K562 (cell line): Measurements from ENCODE around the gene KIRREL1. TPM values are rescaled to one million over a fixed set of nuclear protein-coding genes. Genes with fewer than 3 reads are reported as not detected.
A peak's percentile ranks its signal among the peaks of the same experiment; 100 is the strongest.

Source experiments
- BCOR ChIP-seq: fragments of 450-650 bp; IDR thresholded peaks from 2 replicates; pipeline ENCODE4 v1.6.1; 2016
- CXXC5 ChIP-seq: fragments of 250-450 bp; sonication (Bioruptor Pico); IDR thresholded peaks from 2 replicates; pipeline ENCODE4 v1.8.0; 2022; ENCODE audit warnings: inconsistent platforms, mild to moderate bottlenecking, moderate library complexity
- MAZ ChIP-seq, 2 experiments: fragments of 450-650 bp in 1 of 2; sonication (generic) in 1 of 2; formaldehyde crosslinking; IDR thresholded peaks in 1 of 2; conservative IDR thresholded peaks in 1 of 2; 2 replicates each; pipeline versions ENCODE4 v1.4.0 to v1.5.0; 2020; ENCODE audit warnings: mild to moderate bottlenecking in 1 of 2, missing genetic modification reagents in 1 of 2
- MIER1 ChIP-seq: fragments of 450-650 bp; IDR thresholded peaks from 2 replicates; pipeline ENCODE4 v1.6.1; 2016; ENCODE audit warnings: antibody characterized with exemption, mild to moderate bottlenecking, low read depth
- PHF8 ChIP-seq: fragments of 200-600 bp; sonication (generic); IDR thresholded peaks from 2 replicates; pipeline ENCODE4 v1.6.1; 2012; ENCODE audit warnings: mixed run types, mild to moderate bottlenecking, inconsistent platforms, low read length, moderate library complexity, borderline replicate concordance
- SMARCA4 ChIP-seq: fragments of 450-650 bp; IDR thresholded peaks from 2 replicates; pipeline ENCODE4 v1.6.1; 2016
- ZNF263 ChIP-seq: sonication (generic); formaldehyde crosslinking; IDR thresholded peaks from 2 replicates; pipeline ENCODE4 v1.8.0; 2022; ENCODE audit warnings: mild to moderate bottlenecking, missing genetic modification reagents, borderline replicate concordance
- ZNF707 ChIP-seq: fragments of 250-450 bp; sonication (Bioruptor Pico); conservative IDR thresholded peaks from 2 replicates; pipeline ENCODE4 v1.8.0; 2022; ENCODE audit warnings: inconsistent platforms, mild to moderate bottlenecking, moderate library complexity
- polyA plus RNA-seq, 8 experiments: library from polyadenylated mRNA; depleted of rRNA in 4 of 8; stranded (reverse) in 5 of 8; unstranded in 3 of 8; fragments of >200 nt; fragmentation: Nextera tagmentation in 2 of 8; fragmentation: Illumina TruSeq in 1 of 8; extraction: Ambion mirVana in 2 of 8; extraction: Trizol in 1 of 8; gene quantifications; 2 replicates each; pipeline versions ENCODE4 v1.2.1 to v1.2.3, GENCODE V29; 2011 to 2014; ENCODE audit warnings: inconsistent platforms in 1 of 8, missing spikeins in 1 of 8
- total RNA-seq, 7 experiments: library from RNA; depleted of rRNA in 6 of 7; stranded (reverse); fragments of >200 nt in 6 of 7; fragmentation: Illumina TruSeq in 2 of 7; extraction: Trizol in 2 of 7; gene quantifications; 2 replicates each; pipeline versions ENCODE4 v1.2.1 to v1.2.3, GENCODE V29; 2011 to 2021; ENCODE audit warnings: low replicate concordance in 1 of 7
- TF ChIP-seq, protein P1 (sequence below): IDR thresholded peaks from 2 replicates; pipeline ENCODE4 v1.6.1; 2011; ENCODE audit warnings: borderline replicate concordance, low read depth, mild to moderate bottlenecking, moderate library complexity, low read length; ENCODE audit not compliant: insufficient read depth, poor library complexity, severe bottlenecking
- TF ChIP-seq, protein P2 (sequence below), 3 experiments: IDR thresholded peaks in 2 of 3; conservative IDR thresholded peaks in 1 of 3; 2 replicates each; pipeline ENCODE4 v1.5.1; 2011 to 2012; ENCODE audit warnings: low read length in 3 of 3, mild to moderate bottlenecking in 3 of 3, control low read depth in 2 of 3, improper control_type of control experiment in 1 of 3, inconsistent platforms in 1 of 3, low read depth in 1 of 3, mixed read lengths in 1 of 3, moderate library complexity in 1 of 3; ENCODE audit not compliant: insufficient read depth in 2 of 3
- TF ChIP-seq, protein P3 (sequence below): fragments of 250-450 bp; sonication (Bioruptor Pico); IDR thresholded peaks from 2 replicates; pipeline ENCODE4 v1.8.0; 2022; ENCODE audit warnings: moderate library complexity, mild to moderate bottlenecking, inconsistent platforms
- TF ChIP-seq, protein P4 (sequence below): fragments of 250-450 bp; sonication (Bioruptor Pico); IDR thresholded peaks from 2 replicates; pipeline ENCODE4 v1.8.0; 2022; ENCODE audit warnings: moderate library complexity, mild to moderate bottlenecking, inconsistent platforms
- TF ChIP-seq, protein P5 (sequence below): sonication (generic); formaldehyde crosslinking; IDR thresholded peaks from 2 replicates; pipeline ENCODE4 v1.8.1; 2022; ENCODE audit warnings: missing genetic modification reagents
- TF ChIP-seq, protein P6 (sequence below), 2 experiments: IDR thresholded peaks; 2 replicates each; pipeline ENCODE4 v1.6.1; 2011; ENCODE audit warnings: borderline replicate concordance in 1 of 2, control low read depth in 1 of 2, low read depth in 1 of 2, low read length in 1 of 2, mild to moderate bottlenecking in 1 of 2, mixed read lengths in 1 of 2, moderate library complexity in 1 of 2; ENCODE audit not compliant: insufficient read depth in 1 of 2, insufficient read length in 1 of 2, poor library complexity in 1 of 2, severe bottlenecking in 1 of 2; ENCODE audit errors: extremely low read depth in 1 of 2

KIRREL1 gene
- total and polyA plus RNA-seq, 9 of the 15 experiments (the other 6 are each of a cell fraction or from before 2014, with no cell fraction given): under 0.01 to 0.22 (median 0.03) TPM; not detected in 3

DNA sequence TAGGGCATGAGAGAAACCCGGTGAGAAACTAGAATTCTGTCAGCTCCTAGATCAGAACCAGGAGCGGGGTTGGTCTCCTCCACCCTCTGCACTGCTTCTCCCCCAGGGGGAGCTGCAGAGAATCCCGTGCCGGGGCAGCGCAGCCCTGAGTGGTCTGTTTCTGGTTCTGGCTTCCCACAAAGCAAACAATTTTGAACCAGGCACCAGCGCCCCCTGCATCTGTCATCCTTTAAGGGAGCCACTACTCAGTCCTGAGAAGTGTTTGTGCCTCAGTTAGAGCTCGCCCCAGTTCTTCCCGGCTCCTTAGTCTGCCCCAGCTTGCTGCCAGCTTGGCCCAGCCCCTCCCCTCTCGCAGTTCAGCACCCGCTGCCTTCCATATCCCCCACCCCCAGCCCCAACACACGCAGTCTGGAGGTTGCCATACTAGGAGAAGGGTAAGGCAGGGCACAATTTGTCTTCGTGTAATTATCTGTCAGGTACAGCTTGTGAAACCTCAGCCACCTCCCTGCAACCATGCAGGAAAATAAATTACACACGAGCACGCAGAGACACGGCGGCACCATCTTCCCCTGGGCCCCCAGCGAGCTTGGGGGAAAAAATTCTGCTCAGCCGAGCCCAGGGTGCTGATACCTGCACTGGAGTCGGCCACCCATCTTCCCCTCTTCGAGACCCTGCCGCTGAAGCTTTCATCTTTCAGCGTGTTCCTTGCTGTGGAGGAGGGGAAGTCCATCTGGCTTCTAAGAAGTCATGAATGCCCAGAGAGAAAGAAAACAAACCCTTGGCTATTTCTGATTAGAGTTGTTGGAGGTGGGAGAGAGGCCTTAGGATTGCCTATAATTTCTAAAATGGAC lies 124.6 kb downstream of the KIRREL1 start (continued):
- TF ChIP-seq MAZ (CRISPR knock-in tag; conservative IDR thresholded peaks at IDR 0.05 in 1 of 2, IDR thresholded peaks at IDR 0.05 in 1 of 2) (peak in 1 of 2 experiments; percentile 41; a peak in 1 of 4 replicates), ZNF263 (CRISPR knock-in tag) (peak; percentile 49; the same call in 1 of the 2 replicates), ZNF707 (CRISPR knock-in tag) (peak; percentile 98), MIER1 (no peak), BCOR (no peak), PHF8 (no peak), CXXC5 (CRISPR knock-in tag) (0 out of 2 replicates have a peak, but pooled peaks have one; percentile 25), SMARCA4 (peak; percentile 44; the same call in 1 of the 2 replicates)
- TF ChIP-seq, protein P1, sequence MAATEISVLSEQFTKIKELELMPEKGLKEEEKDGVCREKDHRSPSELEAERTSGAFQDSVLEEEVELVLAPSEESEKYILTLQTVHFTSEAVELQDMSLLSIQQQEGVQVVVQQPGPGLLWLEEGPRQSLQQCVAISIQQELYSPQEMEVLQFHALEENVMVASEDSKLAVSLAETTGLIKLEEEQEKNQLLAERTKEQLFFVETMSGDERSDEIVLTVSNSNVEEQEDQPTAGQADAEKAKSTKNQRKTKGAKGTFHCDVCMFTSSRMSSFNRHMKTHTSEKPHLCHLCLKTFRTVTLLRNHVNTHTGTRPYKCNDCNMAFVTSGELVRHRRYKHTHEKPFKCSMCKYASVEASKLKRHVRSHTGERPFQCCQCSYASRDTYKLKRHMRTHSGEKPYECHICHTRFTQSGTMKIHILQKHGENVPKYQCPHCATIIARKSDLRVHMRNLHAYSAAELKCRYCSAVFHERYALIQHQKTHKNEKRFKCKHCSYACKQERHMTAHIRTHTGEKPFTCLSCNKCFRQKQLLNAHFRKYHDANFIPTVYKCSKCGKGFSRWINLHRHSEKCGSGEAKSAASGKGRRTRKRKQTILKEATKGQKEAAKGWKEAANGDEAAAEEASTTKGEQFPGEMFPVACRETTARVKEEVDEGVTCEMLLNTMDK: peak; percentile 88
- TF ChIP-seq, protein P2, sequence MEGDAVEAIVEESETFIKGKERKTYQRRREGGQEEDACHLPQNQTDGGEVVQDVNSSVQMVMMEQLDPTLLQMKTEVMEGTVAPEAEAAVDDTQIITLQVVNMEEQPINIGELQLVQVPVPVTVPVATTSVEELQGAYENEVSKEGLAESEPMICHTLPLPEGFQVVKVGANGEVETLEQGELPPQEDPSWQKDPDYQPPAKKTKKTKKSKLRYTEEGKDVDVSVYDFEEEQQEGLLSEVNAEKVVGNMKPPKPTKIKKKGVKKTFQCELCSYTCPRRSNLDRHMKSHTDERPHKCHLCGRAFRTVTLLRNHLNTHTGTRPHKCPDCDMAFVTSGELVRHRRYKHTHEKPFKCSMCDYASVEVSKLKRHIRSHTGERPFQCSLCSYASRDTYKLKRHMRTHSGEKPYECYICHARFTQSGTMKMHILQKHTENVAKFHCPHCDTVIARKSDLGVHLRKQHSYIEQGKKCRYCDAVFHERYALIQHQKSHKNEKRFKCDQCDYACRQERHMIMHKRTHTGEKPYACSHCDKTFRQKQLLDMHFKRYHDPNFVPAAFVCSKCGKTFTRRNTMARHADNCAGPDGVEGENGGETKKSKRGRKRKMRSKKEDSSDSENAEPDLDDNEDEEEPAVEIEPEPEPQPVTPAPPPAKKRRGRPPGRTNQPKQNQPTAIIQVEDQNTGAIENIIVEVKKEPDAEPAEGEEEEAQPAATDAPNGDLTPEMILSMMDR (IDR thresholded peaks at IDR 0.05 in 2 of 3, conservative IDR thresholded peaks at IDR 0.05 in 1 of 3; ENCODE audit: insufficient read depth in 2 of 3, low read depth in 1 of 3, low read length in 3 of 3): peak; percentile 65 to 84 (median 66)
- TF ChIP-seq, protein P3, sequence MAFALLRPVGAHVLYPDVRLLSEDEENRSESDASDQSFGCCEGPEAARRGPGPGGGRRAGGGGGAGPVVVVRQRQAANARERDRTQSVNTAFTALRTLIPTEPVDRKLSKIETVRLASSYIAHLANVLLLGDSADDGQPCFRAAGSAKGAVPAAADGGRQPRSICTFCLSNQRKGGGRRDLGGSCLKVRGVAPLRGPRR (CRISPR knock-in tag): no peak
- TF ChIP-seq, protein P4, sequence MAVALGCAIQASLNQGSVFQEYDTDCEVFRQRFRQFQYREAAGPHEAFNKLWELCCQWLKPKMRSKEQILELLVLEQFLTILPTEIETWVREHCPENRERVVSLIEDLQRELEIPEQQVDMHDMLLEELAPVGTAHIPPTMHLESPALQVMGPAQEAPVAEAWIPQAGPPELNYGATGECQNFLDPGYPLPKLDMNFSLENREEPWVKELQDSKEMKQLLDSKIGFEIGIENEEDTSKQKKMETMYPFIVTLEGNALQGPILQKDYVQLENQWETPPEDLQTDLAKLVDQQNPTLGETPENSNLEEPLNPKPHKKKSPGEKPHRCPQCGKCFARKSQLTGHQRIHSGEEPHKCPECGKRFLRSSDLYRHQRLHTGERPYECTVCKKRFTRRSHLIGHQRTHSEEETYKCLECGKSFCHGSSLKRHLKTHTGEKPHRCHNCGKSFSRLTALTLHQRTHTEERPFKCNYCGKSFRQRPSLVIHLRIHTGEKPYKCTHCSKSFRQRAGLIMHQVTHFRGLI (CRISPR knock-in tag): no peak
- TF ChIP-seq, protein P5, sequence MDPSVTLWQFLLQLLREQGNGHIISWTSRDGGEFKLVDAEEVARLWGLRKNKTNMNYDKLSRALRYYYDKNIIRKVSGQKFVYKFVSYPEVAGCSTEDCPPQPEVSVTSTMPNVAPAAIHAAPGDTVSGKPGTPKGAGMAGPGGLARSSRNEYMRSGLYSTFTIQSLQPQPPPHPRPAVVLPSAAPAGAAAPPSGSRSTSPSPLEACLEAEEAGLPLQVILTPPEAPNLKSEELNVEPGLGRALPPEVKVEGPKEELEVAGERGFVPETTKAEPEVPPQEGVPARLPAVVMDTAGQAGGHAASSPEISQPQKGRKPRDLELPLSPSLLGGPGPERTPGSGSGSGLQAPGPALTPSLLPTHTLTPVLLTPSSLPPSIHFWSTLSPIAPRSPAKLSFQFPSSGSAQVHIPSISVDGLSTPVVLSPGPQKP (CRISPR knock-in tag): no peak
- TF ChIP-seq, protein P6, sequence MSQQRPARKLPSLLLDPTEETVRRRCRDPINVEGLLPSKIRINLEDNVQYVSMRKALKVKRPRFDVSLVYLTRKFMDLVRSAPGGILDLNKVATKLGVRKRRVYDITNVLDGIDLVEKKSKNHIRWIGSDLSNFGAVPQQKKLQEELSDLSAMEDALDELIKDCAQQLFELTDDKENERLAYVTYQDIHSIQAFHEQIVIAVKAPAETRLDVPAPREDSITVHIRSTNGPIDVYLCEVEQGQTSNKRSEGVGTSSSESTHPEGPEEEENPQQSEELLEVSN (IDR thresholded peaks at IDR 0.05; ENCODE audit: borderline replicate concordance in 1 of 2, extremely low read depth in 1 of 2, insufficient read depth in 1 of 2, insufficient read length in 1 of 2, low read depth in 1 of 2, low read length in 1 of 2, poor library complexity in 1 of 2, severe bottlenecking in 1 of 2): peak in 1 of 2 experiments; percentile 15
